HepG2 (cell line): ENCODE measurements around the gene BLVRA. TPM values are rescaled to one million over a fixed set of nuclear protein-coding genes. Genes with fewer than 3 reads are reported as not detected.

ENCODE experiments used
- ATAC-seq: fragments of 200-7000 bp; cut with Tn5 transposase; 3 replicates; pipeline ENCODE4 v1.9.1; 2020; ENCODE audit warnings: mild to moderate bottlenecking, moderate library complexity
- BruUV-seq: library from RNA; stranded (reverse); fragments of 400-500 nt; replicated peaks from 2 replicates; lab custom pipeline; 2021; lab: Mats Ljungman, UMichigan
- CTCF ChIA-PET: fragments of 300-600 bp; formaldehyde crosslinking; extraction: SDS; loops from one replicate; lab custom pipeline; 2021; ENCODE audit warnings: low total read pairs, inconsistent platforms, low intra/inter-chr PET ratio; lab: Yijun Ruan, JAX
- POLR2A ChIA-PET: fragments of 350-600 bp; sonication (Branson Sonifier 250); formaldehyde crosslinking; loops from one replicate; lab custom pipeline; 2020; ENCODE audit warnings: antibody characterized with exemption, inconsistent platforms; lab: Yijun Ruan, JAX
- DNase-seq: peaks from one replicate; pipeline ENCODE4 v3.0.0-alpha.2; 2015; ENCODE audit warnings: low spot score
- FAIRE-seq: peaks from 3 replicates; lab custom pipeline; 2011; peaks lifted over from hg19 to GRCh38; lab: Jason Lieb, UNC
- H2AFZ ChIP-seq: one replicate; pipeline ENCODE4 v1.6.1; 2011; ENCODE audit warnings: low read length, inconsistent platforms
- H3K27ac ChIP-seq: fragments of 300-600 bp; 3 replicates; pipeline ENCODE4 v1.8.0; 2011; ENCODE audit warnings: mixed run types, mild to moderate bottlenecking, mixed read lengths, low read length, inconsistent platforms; ENCODE audit not compliant: insufficient read depth; ENCODE audit errors: extremely low read length
- H3K27me3 ChIP-seq, 2 experiments: fragments of 200-600 bp in 1 of 2; 2 replicates in 1 of 2; 3 replicates in 1 of 2; pipeline versions ENCODE4 v1.6.0 to v1.8.0; 2011; ENCODE audit warnings: low read length in 2 of 2, mild to moderate bottlenecking in 2 of 2, moderate library complexity in 2 of 2, inconsistent platforms in 1 of 2; ENCODE audit not compliant: insufficient read depth in 2 of 2, control insufficient read depth in 1 of 2
- H3K36me3 ChIP-seq, 2 experiments: fragments of 200-600 bp in 1 of 2; replicated peaks in 1 of 2; 2 replicates in 1 of 2; 3 replicates in 1 of 2; pipeline versions ENCODE4 v1.5.1 to v1.8.0; 2011; ENCODE audit warnings: low read length in 2 of 2, inconsistent platforms in 1 of 2; ENCODE audit not compliant: insufficient read depth in 2 of 2, control insufficient read depth in 1 of 2
- H3K4me1 ChIP-seq: 2 replicates; pipeline ENCODE4 v1.5.1; 2012; ENCODE audit warnings: low read length, inconsistent platforms; ENCODE audit not compliant: insufficient read depth
- H3K4me2 ChIP-seq: 2 replicates; pipeline ENCODE4 v1.6.0; 2011; ENCODE audit warnings: low read depth, low read length, inconsistent platforms
- H3K4me3 ChIP-seq, 3 experiments: fragments of 200-600 bp in 1 of 3; sonication (generic), shearing (Covaris generic) in 1 of 3; replicated peaks in 1 of 3; 2 replicates each; pipeline ENCODE4 v1.5.1; 2011 to 2016; ENCODE audit warnings: low read length in 3 of 3, inconsistent platforms in 2 of 3, low read depth in 2 of 3, mild to moderate bottlenecking in 2 of 3, control low read depth in 1 of 3, mixed read lengths in 1 of 3; ENCODE audit not compliant: insufficient read depth in 1 of 3
- H3K79me2 ChIP-seq: one replicate; pipeline ENCODE4 v1.6.1; 2011; ENCODE audit warnings: low read length, inconsistent platforms; ENCODE audit not compliant: insufficient read depth
- H3K9ac ChIP-seq: 2 replicates; pipeline ENCODE4 v1.6.0; 2011; ENCODE audit warnings: mild to moderate bottlenecking, low read depth, low read length, inconsistent platforms; ENCODE audit not compliant: insufficient read depth
- H3K9me3 ChIP-seq: 2 replicates; pipeline ENCODE4 v1.5.1; 2012; ENCODE audit warnings: mild to moderate bottlenecking, low read length
- H4K20me1 ChIP-seq: 2 replicates; pipeline ENCODE4 v1.6.0; 2011; ENCODE audit warnings: inconsistent platforms, mild to moderate bottlenecking, low read length, moderate library complexity; ENCODE audit not compliant: insufficient read depth
- CREM ChIP-seq, 2 experiments: sonication (generic) in 1 of 2; formaldehyde crosslinking in 1 of 2; IDR thresholded peaks; 2 replicates each; pipeline versions ENCODE4 v1.4.0 to v1.6.1; 2016 to 2020; ENCODE audit warnings: antibody characterized with exemption in 1 of 2, mild to moderate bottlenecking in 1 of 2, missing genetic modification reagents in 1 of 2
- DNMT1 ChIP-seq: sonication (generic); formaldehyde crosslinking; IDR thresholded peaks from 2 replicates; pipeline ENCODE4 v1.5.1; 2020; ENCODE audit warnings: mild to moderate bottlenecking, missing genetic modification reagents
- DZIP1 ChIP-seq: sonication (generic); formaldehyde crosslinking; IDR thresholded peaks from 2 replicates; pipeline ENCODE4 v1.5.0; 2020; ENCODE audit warnings: mild to moderate bottlenecking, missing genetic modification reagents
- GFI1 ChIP-seq: sonication (generic); formaldehyde crosslinking; IDR thresholded peaks from 2 replicates; pipeline ENCODE4 v1.5.0; 2020; ENCODE audit warnings: missing genetic modification reagents, mild to moderate bottlenecking, borderline replicate concordance
- HMG20A ChIP-seq: IDR thresholded peaks from 2 replicates; pipeline ENCODE4 v1.6.1; 2016; ENCODE audit warnings: borderline replicate concordance
- IKZF4 ChIP-seq: sonication (generic); formaldehyde crosslinking; IDR thresholded peaks from 2 replicates; pipeline ENCODE4 v1.5.1; 2020; ENCODE audit warnings: borderline replicate concordance, mild to moderate bottlenecking, low read depth, missing genetic modification reagents; ENCODE audit errors: not compliant biosample characterization
- JUND ChIP-seq: sonication (generic); formaldehyde crosslinking; IDR thresholded peaks from 2 replicates; pipeline ENCODE4 v1.8.0; 2022; ENCODE audit warnings: mild to moderate bottlenecking, missing genetic modification reagents
- KLF6 ChIP-seq: IDR thresholded peaks from 2 replicates; pipeline ENCODE4 v1.8.0; 2016; ENCODE audit warnings: missing biosample characterization, missing genetic modification reagents
- NCOA1 ChIP-seq: sonication (generic); formaldehyde crosslinking; IDR thresholded peaks from 2 replicates; pipeline ENCODE4 v1.9.0; 2021; ENCODE audit warnings: missing genetic modification reagents
- PLSCR1 ChIP-seq: sonication (generic); formaldehyde crosslinking; IDR thresholded peaks from 2 replicates; pipeline ENCODE4 v1.5.0; 2020; ENCODE audit warnings: missing genetic modification reagents, mild to moderate bottlenecking, borderline replicate concordance
- POLR2AphosphoS5 ChIP-seq: IDR thresholded peaks from 2 replicates; pipeline ENCODE4 v1.6.1; 2012; ENCODE audit warnings: low read depth, low read length
- SOX13 ChIP-seq, 3 experiments: fragments of 450-650 bp in 1 of 3; sonication (generic) in 1 of 3; formaldehyde crosslinking in 1 of 3; IDR thresholded peaks in 2 of 3; conservative IDR thresholded peaks in 1 of 3; 2 replicates each; pipeline versions ENCODE4 v1.5.0 to v1.6.1; 2016 to 2020; ENCODE audit warnings: antibody characterized with exemption in 1 of 3, mild to moderate bottlenecking in 1 of 3, missing compliant biosample characterization in 1 of 3, missing genetic modification reagents in 1 of 3, moderate library complexity in 1 of 3
- TOE1 ChIP-seq: sonication (generic); formaldehyde crosslinking; IDR thresholded peaks from 2 replicates; pipeline ENCODE4 v1.4.0; 2020; ENCODE audit warnings: mild to moderate bottlenecking, missing genetic modification reagents
- ZBTB7B ChIP-seq: sonication (generic); formaldehyde crosslinking; IDR thresholded peaks from 2 replicates; pipeline ENCODE4 v1.4.0; 2020; ENCODE audit warnings: missing genetic modification reagents
- ZGPAT ChIP-seq: IDR thresholded peaks from 2 replicates; pipeline ENCODE4 v1.6.1; 2016; ENCODE audit warnings: mild to moderate bottlenecking
- ZNF3 ChIP-seq: IDR thresholded peaks from 2 replicates; pipeline ENCODE4 v1.7.0; 2017; ENCODE audit warnings: inconsistent platforms
- WGBS: methylation state at CpG from one replicate; pipeline ENCODE4 v1.1.6; 2017; ENCODE audit warnings: low lambda C conversion rate; 5-methylcytosine and 5-hydroxymethylcytosine counted together
- in situ Hi-C: cut with HindIII; loops from 2 replicates; pipeline ENCODE4 v1.10.0; 2017; ENCODE audit warnings: low pct_unique_long_range_greater_than_20kb; ENCODE audit not compliant: extremely low pct_ligation_motif_present
- intact Hi-C: fragments of 100-400 bp; cut with micrococcal nuclease; formaldehyde crosslinking; loops from one replicate; pipeline ENCODE4 v1.10.0; 2022; ENCODE audit not compliant: unreplicated experiment
- polyA plus RNA-seq, 8 experiments: library from polyadenylated mRNA; depleted of rRNA in 3 of 8; stranded (reverse) in 7 of 8; unstranded in 1 of 8; fragments of >200 nt; fragmentation: Illumina TruSeq in 4 of 8; extraction: Trizol in 4 of 8; gene quantifications; 2 replicates each; pipeline versions ENCODE4 v1.2.1 to v1.2.3, GENCODE V29; 2011 to 2016; ENCODE audit warnings: low read depth in 4 of 8, missing spikeins in 1 of 8, mixed read lengths in 1 of 8; ENCODE audit not compliant: insufficient read depth in 1 of 8
- total RNA-seq, 5 experiments: library from RNA; depleted of rRNA; stranded (reverse); fragments of >200 nt; fragmentation: Illumina TruSeq; extraction: Trizol; gene quantifications; 2 replicates each; pipeline ENCODE4 v1.2.3, GENCODE V29; 2016; ENCODE audit warnings: low read depth in 1 of 5
- TF ChIP-seq, protein P1 (sequence below): sonication (generic); formaldehyde crosslinking; conservative IDR thresholded peaks from 2 replicates; pipeline ENCODE4 v1.5.0; 2020; ENCODE audit warnings: missing genetic modification reagents
- TF ChIP-seq, protein P2 (sequence below): sonication (generic); formaldehyde crosslinking; IDR thresholded peaks from 2 replicates; pipeline ENCODE4 v1.5.0; 2020; ENCODE audit warnings: missing genetic modification reagents

The BLVRA gene
- total and polyA plus RNA-seq, 2 of the 13 experiments (the other 11 are each of a cell fraction or from before 2014, with no cell fraction given), result 39.2 to 64.2 TPM

DNA sequence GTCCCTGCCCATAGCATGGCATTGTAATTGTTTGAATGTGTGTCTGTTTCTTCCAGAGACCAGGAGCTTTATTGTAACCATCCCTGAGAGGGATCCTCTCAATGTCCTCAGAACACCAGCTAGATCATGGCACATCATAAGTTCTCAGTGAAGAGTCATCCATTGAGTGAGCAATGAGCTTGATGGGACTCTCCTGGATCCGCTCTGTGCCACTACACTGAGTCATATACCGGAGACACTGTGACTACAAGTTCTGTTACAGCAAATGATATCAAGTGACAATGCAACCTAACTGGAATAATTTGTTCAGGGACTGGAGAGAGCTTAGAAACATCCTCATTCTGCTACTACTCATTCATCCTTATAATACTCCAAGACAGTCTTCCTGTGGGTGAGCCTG, 85.8 kb downstream of the BLVRA start:
- WGBS, result 0% methylated on average over 1 of the region's 2 CpGs
- no peak overlapping the region for H3K4me2 ChIP-seq
- DNase-seq, result no peak
- H3K9ac ChIP-seq, result no peak overlapping the region
- no peak for TF ChIP-seq PLSCR1 (CRISPR knock-in tag)
- TF ChIP-seq DZIP1 (CRISPR knock-in tag), result no peak
- TF ChIP-seq GFI1 (CRISPR knock-in tag), result no peak
- no peak for TF ChIP-seq POLR2AphosphoS5
- TF ChIP-seq JUND (CRISPR knock-in tag), result no peak
- TF ChIP-seq NCOA1 (CRISPR knock-in tag), result no peak
- TF ChIP-seq, protein P1, sequence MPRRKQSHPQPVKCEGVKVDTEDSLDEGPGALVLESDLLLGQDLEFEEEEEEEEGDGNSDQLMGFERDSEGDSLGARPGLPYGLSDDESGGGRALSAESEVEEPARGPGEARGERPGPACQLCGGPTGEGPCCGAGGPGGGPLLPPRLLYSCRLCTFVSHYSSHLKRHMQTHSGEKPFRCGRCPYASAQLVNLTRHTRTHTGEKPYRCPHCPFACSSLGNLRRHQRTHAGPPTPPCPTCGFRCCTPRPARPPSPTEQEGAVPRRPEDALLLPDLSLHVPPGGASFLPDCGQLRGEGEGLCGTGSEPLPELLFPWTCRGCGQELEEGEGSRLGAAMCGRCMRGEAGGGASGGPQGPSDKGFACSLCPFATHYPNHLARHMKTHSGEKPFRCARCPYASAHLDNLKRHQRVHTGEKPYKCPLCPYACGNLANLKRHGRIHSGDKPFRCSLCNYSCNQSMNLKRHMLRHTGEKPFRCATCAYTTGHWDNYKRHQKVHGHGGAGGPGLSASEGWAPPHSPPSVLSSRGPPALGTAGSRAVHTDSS, result no peak
- TF ChIP-seq CREM (IDR thresholded peaks at IDR 0.05), result no peak
- TF ChIP-seq CREM (CRISPR knock-in tag; IDR thresholded peaks at IDR 0.05), result no peak
- no peak for TF ChIP-seq ZNF3 (CRISPR knock-in tag)
- no peak for TF ChIP-seq IKZF4 (CRISPR knock-in tag)
- TF ChIP-seq TOE1 (CRISPR knock-in tag), result no peak
- no peak for TF ChIP-seq SOX13 (IDR thresholded peaks at IDR 0.05)
- no peak for TF ChIP-seq SOX13 (CRISPR knock-in tag; conservative IDR thresholded peaks at IDR 0.05 in 1 of 2, IDR thresholded peaks at IDR 0.05 in 1 of 2)
- TF ChIP-seq ZBTB7B (CRISPR knock-in tag), result no peak
- TF ChIP-seq, protein P2, sequence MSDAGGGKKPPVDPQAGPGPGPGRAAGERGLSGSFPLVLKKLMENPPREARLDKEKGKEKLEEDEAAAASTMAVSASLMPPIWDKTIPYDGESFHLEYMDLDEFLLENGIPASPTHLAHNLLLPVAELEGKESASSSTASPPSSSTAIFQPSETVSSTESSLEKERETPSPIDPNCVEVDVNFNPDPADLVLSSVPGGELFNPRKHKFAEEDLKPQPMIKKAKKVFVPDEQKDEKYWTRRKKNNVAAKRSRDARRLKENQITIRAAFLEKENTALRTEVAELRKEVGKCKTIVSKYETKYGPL (CRISPR knock-in tag), result no peak
- TF ChIP-seq ZGPAT (CRISPR knock-in tag), result no peak
- TF ChIP-seq DNMT1 (CRISPR knock-in tag), result no peak
- no peak for TF ChIP-seq HMG20A (CRISPR knock-in tag)
- TF ChIP-seq KLF6 (CRISPR knock-in tag), result no peak
- TF ChIP-seq, all 625 proteins: peak for 0
- in situ Hi-C loops, result loop anchor here (25.0 kb wide), 1 partner anchor 382 kb away; no protein-coding TSS in a partner anchor
- Histone ChIP-seq H2AFZ (no peak overlapping the region), H3K27me3 (no peaks in the 10 kb centered on the region), H3K9me3 (no peaks in the 10 kb centered on the region), H3K36me3 (no peaks in the 10 kb centered on the region), H3K4me1 (no peaks in the 10 kb centered on the region), H4K20me1 (no peaks in the 10 kb centered on the region), H3K79me2 (no peaks in the 10 kb centered on the region), H3K4me3 (no peak overlapping the region), H3K27ac (no peak overlapping the region)
- BruUV-seq, result no TSS peak
- ATAC-seq (no peak), FAIRE-seq (no peak)
- intact Hi-C loops, result no loop called here
- POLR2A ChIA-PET, result no interaction called here
- CTCF ChIA-PET, result no interaction called here
